Activated naive CD4-positive, alpha-beta T cell treated with anti-CD3 and anti-CD28 coated beads, Interleukin-2, amount 50 U/mL, for 24 hours (primary cell): ENCODE results near the gene RNF145.
"Not testable (repeated sequence)": the region's sequence is repeated elsewhere in the genome, so short reads cannot be mapped to it uniquely, and the experiment has no call there.

Experiments used
- H3K27ac Mint-ChIP-seq: one replicate; pipeline ENCODE4 v1.8.0; 2021; ENCODE audit warnings: mild to moderate bottlenecking, mixed read lengths
- H3K27me3 Mint-ChIP-seq: one replicate; pipeline ENCODE4 v1.8.0; 2021; ENCODE audit warnings: mixed read lengths
- H3K36me3 Mint-ChIP-seq: one replicate; pipeline ENCODE4 v1.8.0; 2021; ENCODE audit warnings: mixed read lengths
- H3K4me1 Mint-ChIP-seq: one replicate; pipeline ENCODE4 v1.8.0; 2021; ENCODE audit warnings: mixed read lengths
- H3K4me3 Mint-ChIP-seq: one replicate; pipeline ENCODE4 v1.8.0; 2021; ENCODE audit warnings: mild to moderate bottlenecking, mixed read lengths
- H3K9me3 Mint-ChIP-seq: one replicate; pipeline ENCODE4 v1.8.0; 2021; ENCODE audit warnings: mixed read lengths

The RNF145 gene

GRCh38 chr5:159228097-159228496, 18.7 kb upstream of the RNF145 start:
- not testable (repeated sequence) for H3K36me3 Mint-ChIP-seq, H3K27ac Mint-ChIP-seq, H3K4me3 Mint-ChIP-seq, H3K4me1 Mint-ChIP-seq, H3K27me3 Mint-ChIP-seq, H3K9me3 Mint-ChIP-seq

- Mint-ChIP-seq H3K27ac (no peak overlapping the region), H3K4me1 (no peaks in the 10 kb centered on the region), H3K27me3 (no peaks in the 10 kb centered on the region), H3K36me3 (no peaks in the 10 kb centered on the region), H3K9me3 (no peaks in the 10 kb centered on the region), H3K4me3 (no peak overlapping the region)
Measured at GRCh38 chr5:159227452-159227851, 18.1 kb upstream of the RNF145 start.

- no peak overlapping the region for H3K4me3 Mint-ChIP-seq
- H3K4me1 Mint-ChIP-seq: no peaks in the 10 kb centered on the region
- H3K27me3 Mint-ChIP-seq: no peaks in the 10 kb centered on the region
- H3K9me3 Mint-ChIP-seq: no peaks in the 10 kb centered on the region
- no peaks in the 10 kb centered on the region for H3K36me3 Mint-ChIP-seq
- H3K27ac Mint-ChIP-seq: no peak overlapping the region
Measured at GRCh38 chr5:159226451-159226850, 17.1 kb upstream of the RNF145 start.

GRCh38 chr5:159224471-159224870, 15.1 kb upstream of the RNF145 start:
- Mint-ChIP-seq H3K27me3 (no peaks in the 10 kb centered on the region), H3K27ac (no peak overlapping the region), H3K4me3 (no peak overlapping the region), H3K9me3 (no peaks in the 10 kb centered on the region), H3K4me1 (no peaks in the 10 kb centered on the region), H3K36me3 (no peaks in the 10 kb centered on the region)

- Mint-ChIP-seq H3K27me3 (no peaks in the 10 kb centered on the region), H3K4me3 (no peak overlapping the region), H3K27ac (no peak overlapping the region), H3K9me3 (no peaks in the 10 kb centered on the region), H3K36me3 (no peaks in the 10 kb centered on the region), H3K4me1 (peaks cover 3% of the 10 kb centered on the region)
Measured at GRCh38 chr5:159223469-159223868, 14.1 kb upstream of the RNF145 start.

- H3K4me3 Mint-ChIP-seq: no peak overlapping the region
- H3K4me1 Mint-ChIP-seq: peaks cover 12% of the 10 kb centered on the region
- H3K27me3 Mint-ChIP-seq: no peaks in the 10 kb centered on the region
- H3K27ac Mint-ChIP-seq: no peak overlapping the region
- H3K9me3 Mint-ChIP-seq: no peaks in the 10 kb centered on the region
- no peaks in the 10 kb centered on the region for H3K36me3 Mint-ChIP-seq
Measured at GRCh38 chr5:159220206-159220605, 10.9 kb upstream of the RNF145 start.

- H3K27me3 Mint-ChIP-seq: no peaks in the 10 kb centered on the region
- H3K27ac Mint-ChIP-seq: no peak overlapping the region
- H3K4me3 Mint-ChIP-seq: no peak overlapping the region
- H3K36me3 Mint-ChIP-seq: no peaks in the 10 kb centered on the region
- H3K9me3 Mint-ChIP-seq: no peaks in the 10 kb centered on the region
- peaks cover 12% of the 10 kb centered on the region for H3K4me1 Mint-ChIP-seq
Measured at GRCh38 chr5:159218595-159219023, 9.3 kb upstream of the RNF145 start.

- H3K27me3 Mint-ChIP-seq: no peaks in the 10 kb centered on the region
- H3K27ac Mint-ChIP-seq: no peak overlapping the region
- no peak overlapping the region for H3K4me3 Mint-ChIP-seq
- H3K9me3 Mint-ChIP-seq: no peaks in the 10 kb centered on the region
- H3K4me1 Mint-ChIP-seq: peaks cover 12% of the 10 kb centered on the region
- no peaks in the 10 kb centered on the region for H3K36me3 Mint-ChIP-seq
Measured at GRCh38 chr5:159217236-159217635, 7.9 kb upstream of the RNF145 start.

GRCh38 chr5:159216454-159216853, 7.1 kb upstream of the RNF145 start:
- Mint-ChIP-seq H3K36me3 (no peaks in the 10 kb centered on the region), H3K4me3 (no peak overlapping the region), H3K27ac (no peak overlapping the region), H3K27me3 (no peaks in the 10 kb centered on the region), H3K4me1 (peaks cover 16% of the 10 kb centered on the region), H3K9me3 (no peaks in the 10 kb centered on the region)

GRCh38 chr5:159215886-159216285, 6.5 kb upstream of the RNF145 start:
- Mint-ChIP-seq H3K27me3 (no peaks in the 10 kb centered on the region), H3K4me3 (no peak overlapping the region), H3K27ac (no peak overlapping the region), H3K9me3 (no peaks in the 10 kb centered on the region), H3K4me1 (peaks cover 17% of the 10 kb centered on the region), H3K36me3 (no peaks in the 10 kb centered on the region)

GRCh38 chr5:159214486-159215271, 5.3 kb upstream of the RNF145 start:
- Mint-ChIP-seq H3K4me3 (no peak overlapping the region), H3K36me3 (peaks cover under 1% of the 10 kb centered on the region), H3K27me3 (no peaks in the 10 kb centered on the region), H3K4me1 (peaks cover 29% of the 10 kb centered on the region), H3K27ac (no peak overlapping the region), H3K9me3 (no peaks in the 10 kb centered on the region)

GRCh38 chr5:159212657-159213462, 3.5 kb upstream of the RNF145 start:
- no peaks in the 10 kb centered on the region for H3K27me3 Mint-ChIP-seq
- peaks cover 9% of the 10 kb centered on the region for H3K36me3 Mint-ChIP-seq
- H3K27ac Mint-ChIP-seq: no peak overlapping the region
- H3K4me3 Mint-ChIP-seq: no peak overlapping the region
- H3K9me3 Mint-ChIP-seq: no peaks in the 10 kb centered on the region
- H3K4me1 Mint-ChIP-seq: peaks cover 27% of the 10 kb centered on the region

GRCh38 chr5:159211729-159212174, 2.4 kb upstream of the RNF145 start:
- Mint-ChIP-seq H3K4me3 (no peak overlapping the region), H3K36me3 (peaks cover 14% of the 10 kb centered on the region), H3K9me3 (no peaks in the 10 kb centered on the region), H3K4me1 (peaks cover 27% of the 10 kb centered on the region), H3K27ac (no peak overlapping the region), H3K27me3 (no peaks in the 10 kb centered on the region)

GRCh38 chr5:159210846-159211245, 1.5 kb upstream of the RNF145 start:
- H3K36me3 Mint-ChIP-seq: peaks cover 18% of the 10 kb centered on the region

GRCh38 chr5:159210210-159210661, 883 bp upstream of the RNF145 start:
- Mint-ChIP-seq H3K27me3 (no peaks in the 10 kb centered on the region), H3K36me3 (peaks cover 20% of the 10 kb centered on the region), H3K4me1 (peaks cover 39% of the 10 kb centered on the region), H3K4me3 (peak overlapping the region; percentile 92), H3K9me3 (no peaks in the 10 kb centered on the region), H3K27ac (peak overlapping the region; percentile 98)

More at GRCh38 chr5:159210846-159211245, 1.5 kb upstream of the RNF145 start:
- H3K4me3 Mint-ChIP-seq: peak overlapping the region; percentile 92
- H3K9me3 Mint-ChIP-seq: no peaks in the 10 kb centered on the region
- peak overlapping the region; percentile 98 for H3K27ac Mint-ChIP-seq
- H3K4me1 Mint-ChIP-seq: peaks cover 32% of the 10 kb centered on the region
- H3K27me3 Mint-ChIP-seq: no peaks in the 10 kb centered on the region
